Measurements from ENCODE around the gene NEDD4L.

Gene NEDD4L

GRCh38 chr18:58413667-58414628 is 369.9 kb downstream of the NEDD4L start:
- ChIA-PET POLR2A (no interaction called here), CTCF (interaction anchor here (1.7 kb wide), 1 partner anchor 350 kb away, joined by 4 read pairs; no protein-coding TSS in a partner anchor)
- no peak for DNase-seq (ENCODE audit: extremely low spot score)
- no peak for TF ChIP-seq CTCF (IDR thresholded peaks at IDR 0.05; ENCODE audit: control extremely low read depth, extremely low read depth, low read depth, missing control alignments)

GRCh38 chr18:58416014-58416703 is 372.1 kb downstream of the NEDD4L start:
- CTCF ChIA-PET = interaction anchor here (1.3 to 1.8 kb wide), 3 partner anchors 10 to 348 kb away, joined by 3 to 5 read pairs (median 4); no protein-coding TSS in a partner anchor
- POLR2A ChIA-PET = no interaction called here
- TF ChIP-seq CTCF (IDR thresholded peaks at IDR 0.05; ENCODE audit: control extremely low read depth, extremely low read depth, low read depth, missing control alignments) = no peak
- DNase-seq (ENCODE audit: extremely low spot score) = no peak

GRCh38 chr18:58416704-58417683 is 373.0 kb downstream of the NEDD4L start:
- no peak for TF ChIP-seq CTCF (IDR thresholded peaks at IDR 0.05; ENCODE audit: control extremely low read depth, extremely low read depth, low read depth, missing control alignments)
- CTCF ChIA-PET = interaction anchor here (1.0 to 1.8 kb wide), 3 partner anchors 10 to 347 kb away, joined by 3 to 5 read pairs (median 3); no protein-coding TSS in a partner anchor
- no peak for DNase-seq (ENCODE audit: extremely low spot score)
- POLR2A ChIA-PET = no interaction called here

DNA sequence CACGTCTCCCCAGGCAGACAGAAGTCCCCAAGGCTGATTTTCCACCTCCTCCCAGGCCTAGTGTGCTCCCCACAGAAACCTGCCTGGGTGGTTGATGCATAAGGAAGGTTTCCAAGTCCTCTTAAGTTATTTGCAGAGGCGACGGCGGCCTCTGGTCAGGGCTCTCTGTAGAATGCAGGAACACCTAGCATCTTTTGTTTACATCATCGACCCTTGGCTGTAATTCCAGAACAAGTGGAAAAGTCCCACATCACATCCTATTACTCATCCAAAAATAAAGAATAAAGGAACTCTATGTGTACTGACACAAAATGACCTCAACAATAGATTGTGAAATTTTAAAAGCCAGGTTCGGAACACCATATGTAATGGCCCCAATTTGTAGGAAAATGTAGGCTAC is 373.7 kb downstream of the NEDD4L start:
- ChIA-PET CTCF (interaction anchor here (1.0 to 1.8 kb wide), 2 partner anchors 9 to 13 kb away, joined by 3 to 5 read pairs; no protein-coding TSS in a partner anchor), POLR2A (no interaction called here)
- no peak for DNase-seq (ENCODE audit: extremely low spot score)
- TF ChIP-seq CTCF (IDR thresholded peaks at IDR 0.05; ENCODE audit: control extremely low read depth, extremely low read depth, low read depth, missing control alignments) = no peak

DNA sequence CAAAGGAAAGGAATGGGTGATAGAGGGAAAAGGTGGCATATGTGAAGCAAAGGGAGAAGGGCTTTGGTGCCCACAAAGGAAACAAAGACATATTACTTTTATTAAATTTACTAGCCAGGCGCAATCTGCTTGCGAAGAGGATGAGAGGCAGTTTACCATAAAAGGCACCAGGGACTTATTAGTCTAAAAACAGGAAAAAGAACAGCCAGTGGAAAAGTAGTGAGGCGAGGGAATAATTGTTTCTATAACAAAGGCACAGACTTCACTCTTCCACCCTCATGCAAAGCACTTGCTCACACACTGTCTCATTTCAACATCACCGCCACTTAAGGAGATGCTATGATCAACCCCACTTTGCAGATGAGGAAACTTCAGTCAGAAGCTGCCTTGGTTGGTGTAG is 374.3 kb downstream of the NEDD4L start:
- CTCF ChIA-PET = interaction anchor here (1.0 kb wide), 1 partner anchor 346 kb away, joined by 3 read pairs; no protein-coding TSS in a partner anchor
- TF ChIP-seq CTCF (IDR thresholded peaks at IDR 0.05; ENCODE audit: control extremely low read depth, extremely low read depth, low read depth, missing control alignments) = no peak
- POLR2A ChIA-PET = no interaction called here
- no peak for DNase-seq (ENCODE audit: extremely low spot score)
